ENCODE measurements around the gene HK2.

DNA sequence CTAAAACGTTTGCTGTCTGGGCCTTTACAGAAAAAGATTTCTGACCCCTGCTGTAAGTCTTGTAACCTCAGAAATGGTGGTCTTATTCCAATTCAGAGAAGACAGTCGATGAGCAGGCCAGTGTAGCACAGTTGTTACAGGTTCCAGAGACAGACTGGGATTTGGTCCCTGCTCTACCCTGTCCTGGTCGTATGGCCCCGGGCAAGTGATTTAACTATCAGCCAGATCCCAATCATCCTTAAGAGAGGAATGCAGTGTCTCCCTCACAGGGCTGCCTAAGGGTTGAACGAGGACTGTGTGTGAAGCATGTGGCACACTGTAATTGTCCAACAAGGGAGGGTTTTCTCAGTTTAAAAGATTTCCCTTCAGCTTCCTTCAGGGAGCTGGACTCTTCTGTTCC, 47.2 kb downstream of the HK2 start:
- TF ChIP-seq, protein P1, sequence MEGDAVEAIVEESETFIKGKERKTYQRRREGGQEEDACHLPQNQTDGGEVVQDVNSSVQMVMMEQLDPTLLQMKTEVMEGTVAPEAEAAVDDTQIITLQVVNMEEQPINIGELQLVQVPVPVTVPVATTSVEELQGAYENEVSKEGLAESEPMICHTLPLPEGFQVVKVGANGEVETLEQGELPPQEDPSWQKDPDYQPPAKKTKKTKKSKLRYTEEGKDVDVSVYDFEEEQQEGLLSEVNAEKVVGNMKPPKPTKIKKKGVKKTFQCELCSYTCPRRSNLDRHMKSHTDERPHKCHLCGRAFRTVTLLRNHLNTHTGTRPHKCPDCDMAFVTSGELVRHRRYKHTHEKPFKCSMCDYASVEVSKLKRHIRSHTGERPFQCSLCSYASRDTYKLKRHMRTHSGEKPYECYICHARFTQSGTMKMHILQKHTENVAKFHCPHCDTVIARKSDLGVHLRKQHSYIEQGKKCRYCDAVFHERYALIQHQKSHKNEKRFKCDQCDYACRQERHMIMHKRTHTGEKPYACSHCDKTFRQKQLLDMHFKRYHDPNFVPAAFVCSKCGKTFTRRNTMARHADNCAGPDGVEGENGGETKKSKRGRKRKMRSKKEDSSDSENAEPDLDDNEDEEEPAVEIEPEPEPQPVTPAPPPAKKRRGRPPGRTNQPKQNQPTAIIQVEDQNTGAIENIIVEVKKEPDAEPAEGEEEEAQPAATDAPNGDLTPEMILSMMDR (conservative IDR thresholded peaks at IDR 0.05; ENCODE audit: low read length): no peak
- TF ChIP-seq EZH2phosphoT487 (IDR thresholded peaks at IDR 0.05; ENCODE audit: borderline replicate concordance): no peak

Data from Loucy (cell line).